ENCODE measurements around the gene SLC44A2. TPM values are rescaled to one million over a fixed set of nuclear protein-coding genes. Genes with fewer than 3 reads are reported as not detected.

SLC44A2 gene
- total and polyA plus RNA-seq, 2 experiments from 2014 or later: 43.2 to 65.0 TPM

DNA sequence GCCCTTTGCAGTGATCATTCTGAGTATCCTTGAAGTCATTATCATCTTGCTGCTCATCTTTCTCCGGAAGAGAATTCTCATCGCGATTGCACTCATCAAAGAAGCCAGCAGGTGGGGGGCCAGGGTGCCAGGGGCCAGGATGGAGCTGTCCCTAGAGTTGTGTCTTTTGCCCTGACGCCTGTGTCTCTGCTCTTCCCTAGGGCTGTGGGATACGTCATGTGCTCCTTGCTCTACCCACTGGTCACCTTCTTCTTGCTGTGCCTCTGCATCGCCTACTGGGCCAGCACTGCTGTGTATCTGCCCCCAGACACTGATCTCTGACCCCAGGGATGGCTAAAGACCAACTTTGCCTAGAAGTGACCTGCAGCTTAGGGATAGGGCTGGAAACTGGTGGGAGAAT lies 9.6 kb downstream of the SLC44A2 start (continued):
- TF ChIP-seq, protein P1, sequence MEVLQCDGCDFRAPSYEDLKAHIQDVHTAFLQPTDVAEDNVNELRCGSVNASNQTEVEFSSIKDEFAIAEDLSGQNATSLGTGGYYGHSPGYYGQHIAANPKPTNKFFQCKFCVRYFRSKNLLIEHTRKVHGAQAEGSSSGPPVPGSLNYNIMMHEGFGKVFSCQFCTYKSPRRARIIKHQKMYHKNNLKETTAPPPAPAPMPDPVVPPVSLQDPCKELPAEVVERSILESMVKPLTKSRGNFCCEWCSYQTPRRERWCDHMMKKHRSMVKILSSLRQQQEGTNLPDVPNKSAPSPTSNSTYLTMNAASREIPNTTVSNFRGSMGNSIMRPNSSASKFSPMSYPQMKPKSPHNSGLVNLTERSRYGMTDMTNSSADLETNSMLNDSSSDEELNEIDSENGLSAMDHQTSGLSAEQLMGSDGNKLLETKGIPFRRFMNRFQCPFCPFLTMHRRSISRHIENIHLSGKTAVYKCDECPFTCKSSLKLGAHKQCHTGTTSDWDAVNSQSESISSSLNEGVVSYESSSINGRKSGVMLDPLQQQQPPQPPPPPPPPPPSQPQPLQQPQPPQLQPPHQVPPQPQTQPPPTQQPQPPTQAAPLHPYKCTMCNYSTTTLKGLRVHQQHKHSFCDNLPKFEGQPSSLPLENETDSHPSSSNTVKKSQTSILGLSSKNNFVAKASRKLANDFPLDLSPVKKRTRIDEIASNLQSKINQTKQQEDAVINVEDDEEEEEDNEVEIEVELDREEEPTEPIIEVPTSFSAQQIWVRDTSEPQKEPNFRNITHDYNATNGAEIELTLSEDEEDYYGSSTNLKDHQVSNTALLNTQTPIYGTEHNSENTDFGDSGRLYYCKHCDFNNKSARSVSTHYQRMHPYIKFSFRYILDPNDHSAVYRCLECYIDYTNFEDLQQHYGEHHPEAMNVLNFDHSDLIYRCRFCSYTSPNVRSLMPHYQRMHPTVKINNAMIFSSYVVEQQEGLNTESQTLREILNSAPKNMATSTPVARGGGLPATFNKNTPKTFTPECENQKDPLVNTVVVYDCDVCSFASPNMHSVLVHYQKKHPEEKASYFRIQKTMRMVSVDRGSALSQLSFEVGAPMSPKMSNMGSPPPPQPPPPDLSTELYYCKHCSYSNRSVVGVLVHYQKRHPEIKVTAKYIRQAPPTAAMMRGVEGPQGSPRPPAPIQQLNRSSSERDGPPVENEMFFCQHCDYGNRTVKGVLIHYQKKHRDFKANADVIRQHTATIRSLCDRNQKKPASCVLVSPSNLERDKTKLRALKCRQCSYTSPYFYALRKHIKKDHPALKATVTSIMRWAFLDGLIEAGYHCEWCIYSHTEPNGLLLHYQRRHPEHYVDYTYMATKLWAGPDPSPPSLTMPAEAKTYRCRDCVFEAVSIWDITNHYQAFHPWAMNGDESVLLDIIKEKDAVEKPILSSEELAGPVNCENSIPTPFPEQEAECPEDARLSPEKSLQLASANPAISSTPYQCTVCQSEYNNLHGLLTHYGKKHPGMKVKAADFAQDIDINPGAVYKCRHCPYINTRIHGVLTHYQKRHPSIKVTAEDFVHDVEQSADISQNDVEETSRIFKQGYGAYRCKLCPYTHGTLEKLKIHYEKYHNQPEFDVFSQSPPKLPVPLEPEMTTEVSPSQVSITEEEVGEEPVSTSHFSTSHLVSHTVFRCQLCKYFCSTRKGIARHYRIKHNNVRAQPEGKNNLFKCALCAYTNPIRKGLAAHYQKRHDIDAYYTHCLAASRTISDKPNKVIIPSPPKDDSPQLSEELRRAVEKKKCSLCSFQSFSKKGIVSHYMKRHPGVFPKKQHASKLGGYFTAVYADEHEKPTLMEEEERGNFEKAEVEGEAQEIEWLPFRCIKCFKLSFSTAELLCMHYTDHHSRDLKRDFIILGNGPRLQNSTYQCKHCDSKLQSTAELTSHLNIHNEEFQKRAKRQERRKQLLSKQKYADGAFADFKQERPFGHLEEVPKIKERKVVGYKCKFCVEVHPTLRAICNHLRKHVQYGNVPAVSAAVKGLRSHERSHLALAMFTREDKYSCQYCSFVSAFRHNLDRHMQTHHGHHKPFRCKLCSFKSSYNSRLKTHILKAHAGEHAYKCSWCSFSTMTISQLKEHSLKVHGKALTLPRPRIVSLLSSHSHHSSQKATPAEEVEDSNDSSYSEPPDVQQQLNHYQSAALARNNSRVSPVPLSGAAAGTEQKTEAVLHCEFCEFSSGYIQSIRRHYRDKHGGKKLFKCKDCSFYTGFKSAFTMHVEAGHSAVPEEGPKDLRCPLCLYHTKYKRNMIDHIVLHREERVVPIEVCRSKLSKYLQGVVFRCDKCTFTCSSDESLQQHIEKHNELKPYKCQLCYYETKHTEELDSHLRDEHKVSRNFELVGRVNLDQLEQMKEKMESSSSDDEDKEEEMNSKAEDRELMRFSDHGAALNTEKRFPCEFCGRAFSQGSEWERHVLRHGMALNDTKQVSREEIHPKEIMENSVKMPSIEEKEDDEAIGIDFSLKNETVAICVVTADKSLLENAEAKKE (CRISPR knock-in tag; IDR thresholded peaks at IDR 0.05): no peak

DNA sequence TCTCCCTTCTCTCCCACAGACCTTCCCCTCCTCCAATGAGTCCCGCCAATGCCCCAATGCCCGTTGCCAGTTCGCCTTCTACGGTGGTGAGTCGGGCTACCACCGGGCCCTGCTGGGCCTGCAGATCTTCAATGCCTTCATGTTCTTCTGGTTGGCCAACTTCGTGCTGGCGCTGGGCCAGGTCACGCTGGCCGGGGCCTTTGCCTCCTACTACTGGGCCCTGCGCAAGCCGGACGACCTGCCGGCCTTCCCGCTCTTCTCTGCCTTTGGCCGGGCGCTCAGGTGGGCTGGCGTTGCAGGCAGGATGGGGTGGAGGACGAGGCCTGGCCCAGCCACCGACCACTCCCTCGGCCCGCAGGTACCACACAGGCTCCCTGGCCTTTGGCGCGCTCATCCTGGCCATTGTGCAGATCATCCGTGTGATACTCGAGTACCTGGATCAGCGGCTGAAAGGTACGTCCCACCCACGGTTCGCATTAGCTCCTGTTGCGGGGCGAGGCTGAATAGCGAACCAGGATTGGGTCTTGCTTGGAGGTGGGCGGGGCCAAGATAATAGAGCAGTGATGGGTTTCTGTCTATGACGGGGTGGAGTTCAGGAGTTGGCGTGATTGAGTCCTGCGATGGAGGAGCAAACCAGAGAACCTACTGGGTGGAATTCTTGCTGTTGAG lies 11.1 kb downstream of the SLC44A2 start:
- peaks cover 4% of the 10 kb centered on the region; the same call in 1 of the 2 replicates for H4K20me1 ChIP-seq (replicated peaks; ENCODE audit: insufficient read depth)
- H3K4me2 ChIP-seq: no peak overlapping the region
- Mint-ChIP-seq H3K36me3 (ENCODE audit: low read depth) (peaks cover 80% of the 10 kb centered on the region), H3K4me1 (peaks cover 11% of the 10 kb centered on the region; the same call in 2 of the 3 replicates), H3K9me3 (no peaks in the 10 kb centered on the region; the same call in 2 of the 3 replicates), H3K27ac (peak overlapping the region; percentile 47), H3K27me3 (ENCODE audit: insufficient read depth, low read depth, poor library complexity) (peaks cover 5% of the 10 kb centered on the region), H3K4me3 (no peak overlapping the region)
- no peaks in the 10 kb centered on the region for H3K9me2 ChIP-seq (ENCODE audit: insufficient read depth)
- H3K4me3 ChIP-seq: no peak overlapping the region
- peaks cover 16% of the 10 kb centered on the region; the same call in 1 of the 2 replicates for H3K36me3 ChIP-seq (ENCODE audit: insufficient read depth)
- H3K27ac ChIP-seq (ENCODE audit: low read depth): no peak overlapping the region
- H3F3A ChIP-seq (replicated peaks; ENCODE audit: low read depth): peaks cover 9% of the 10 kb centered on the region; the same call in 1 of the 2 replicates
- ATAC-seq (peak; percentile 91), DNase-seq (ENCODE audit: low spot score) (peak; percentile 82)
- H2AFZ ChIP-seq: no peak overlapping the region
- H3K27me3 ChIP-seq (ENCODE audit: insufficient read depth): no peaks in the 10 kb centered on the region
- H3K4me1 ChIP-seq (ENCODE audit: insufficient read depth): no peaks in the 10 kb centered on the region; the same call in 1 of the 2 replicates
- TF ChIP-seq EZH2phosphoT487 (IDR thresholded peaks at IDR 0.05; ENCODE audit: unreplicated experiment): no peak
- no peak for TF ChIP-seq JUNB (IDR thresholded peaks at IDR 0.05; ENCODE audit: unreplicated experiment)
- no peak for TF ChIP-seq STAT1 (IDR thresholded peaks at IDR 0.05; ENCODE audit: unreplicated experiment)
- H3K79me2 ChIP-seq (replicated peaks; ENCODE audit: insufficient read depth): no peaks in the 10 kb centered on the region
